Endothelial cell of umbilical vein (primary cell): ENCODE data around the gene USP47. TPM values are rescaled to one million over a fixed set of nuclear protein-coding genes. Genes with fewer than 3 reads are reported as not detected.
A peak's percentile ranks its signal among the peaks of the same experiment; 100 is the strongest.

ENCODE experiments used
- BruUV-seq: library from RNA; stranded (reverse); fragments of 400-500 nt; replicated peaks from 2 replicates; lab custom pipeline; 2021; lab: Mats Ljungman, UMichigan
- CTCF ChIA-PET: fragments of 300-600, 350-600 bp; sonication (Branson Sonifier 250); formaldehyde crosslinking; loops from one replicate; lab custom pipeline; 2021; ENCODE audit warnings: antibody characterized with exemption, inconsistent platforms; lab: Charles Lee
- POLR2A ChIA-PET: fragments of 300-600, 350-600 bp; sonication (Branson Sonifier 250); formaldehyde crosslinking; loops from one replicate; lab custom pipeline; 2021; ENCODE audit warnings: antibody characterized with exemption, inconsistent platforms; lab: Charles Lee
- DNase-seq: peaks from one replicate; pipeline ENCODE4 v3.0.0-alpha.2; 2011; ENCODE audit warnings: low read depth, low spot score
- FAIRE-seq: peaks from 2 replicates; lab custom pipeline; 2011; peaks lifted over from hg19 to GRCh38; lab: Jason Lieb, UNC
- H2AFZ ChIP-seq: 2 replicates; pipeline ENCODE4 v1.6.0; 2012; ENCODE audit warnings: low read depth, low read length, control low read depth, inconsistent platforms
- H3K27ac ChIP-seq: 2 replicates; pipeline ENCODE4 v1.5.1; 2011; ENCODE audit warnings: low read depth, mild to moderate bottlenecking, control low read depth, low read length, moderate library complexity; ENCODE audit not compliant: insufficient read depth
- H3K27me3 ChIP-seq, 2 experiments: 2 replicates each; pipeline versions ENCODE4 v1.6.0 to v1.6.1; 2011; ENCODE audit warnings: low read length in 2 of 2, mixed read lengths in 1 of 2; ENCODE audit not compliant: control insufficient read depth in 2 of 2, insufficient read depth in 2 of 2
- H3K36me3 ChIP-seq, 2 experiments: 2 replicates in 1 of 2; 3 replicates in 1 of 2; pipeline ENCODE4 v1.5.1; 2011; ENCODE audit warnings: low read length in 2 of 2, mild to moderate bottlenecking in 1 of 2, moderate library complexity in 1 of 2; ENCODE audit not compliant: control insufficient read depth in 2 of 2, insufficient read depth in 2 of 2; ENCODE audit errors: extremely low read depth in 1 of 2
- H3K4me1 ChIP-seq: 3 replicates; pipeline ENCODE4 v1.5.1; 2011; ENCODE audit warnings: mild to moderate bottlenecking, low read length; ENCODE audit not compliant: control insufficient read depth, insufficient read depth; ENCODE audit errors: extremely low read depth
- H3K4me2 ChIP-seq: 2 replicates; pipeline ENCODE4 v1.6.1; 2011; ENCODE audit warnings: low read length, control low read depth, mixed read lengths; ENCODE audit not compliant: insufficient read depth
- H3K4me3 ChIP-seq, 3 experiments: fragments of 200-600 bp in 1 of 3; sonication (generic), shearing (Covaris generic) in 1 of 3; replicated peaks in 1 of 3; 2 replicates each; pipeline ENCODE4 v1.5.1; 2011 to 2016; ENCODE audit warnings: control low read depth in 3 of 3, low read length in 3 of 3, mild to moderate bottlenecking in 2 of 3, inconsistent platforms in 1 of 3, low read depth in 1 of 3, moderate library complexity in 1 of 3; ENCODE audit not compliant: insufficient read depth in 1 of 3
- H3K79me2 ChIP-seq: 2 replicates; pipeline ENCODE4 v1.6.0; 2012; ENCODE audit warnings: low read length, inconsistent platforms; ENCODE audit not compliant: control insufficient read depth, insufficient read depth
- H3K9ac ChIP-seq: replicated peaks from 2 replicates; pipeline ENCODE3; 2011; ENCODE audit warnings: low read length, control low read depth; ENCODE audit not compliant: insufficient read depth; ENCODE audit errors: extremely low read depth
- H3K9me1 ChIP-seq: replicated peaks from 3 replicates; pipeline ENCODE4 v1.6.0; 2011; ENCODE audit warnings: mild to moderate bottlenecking, low read length; ENCODE audit not compliant: control insufficient read depth, insufficient read depth; ENCODE audit errors: extremely low read depth
- H3K9me3 ChIP-seq: replicated peaks from 2 replicates; pipeline ENCODE4 v1.5.1; 2012; ENCODE audit warnings: low read length, inconsistent platforms; ENCODE audit not compliant: control insufficient read depth, insufficient read depth
- H4K20me1 ChIP-seq: replicated peaks from 2 replicates; pipeline ENCODE3; 2011; ENCODE audit warnings: mild to moderate bottlenecking, low read length; ENCODE audit not compliant: control insufficient read depth, insufficient read depth; ENCODE audit errors: extremely low read depth
- EZH2 ChIP-seq: IDR thresholded peaks from 2 replicates; pipeline ENCODE4 v1.6.1; 2012; ENCODE audit warnings: borderline replicate concordance, low read depth, mild to moderate bottlenecking, moderate library complexity, low read length, inconsistent platforms; ENCODE audit not compliant: severe bottlenecking
- FOS ChIP-seq: IDR thresholded peaks from 2 replicates; pipeline ENCODE4 v1.6.1; 2011; ENCODE audit warnings: mild to moderate bottlenecking, low read length, moderate library complexity, borderline replicate concordance; ENCODE audit not compliant: insufficient read depth
- MYC ChIP-seq: IDR thresholded peaks from one replicate; pipeline ENCODE4 v1.6.1; 2011; ENCODE audit warnings: mild to moderate bottlenecking, low read depth, low read length
- POLR2A ChIP-seq: IDR thresholded peaks from 2 replicates; pipeline ENCODE4 v1.6.1; 2012; ENCODE audit warnings: low read depth, mild to moderate bottlenecking, control low read depth, low read length
- POLR2AphosphoS5 ChIP-seq: IDR thresholded peaks from 2 replicates; pipeline ENCODE4 v1.6.1; 2012; ENCODE audit warnings: low read depth, mild to moderate bottlenecking, control low read depth, low read length, moderate library complexity; ENCODE audit not compliant: insufficient read depth
- dilution Hi-C: fragments of 300-500 bp; cut with MboI; formaldehyde crosslinking; loops from one replicate; pipeline ENCODE4 v1.15.0; 2019; ENCODE audit warnings: low sequenced_read_pairs; ENCODE audit not compliant: extremely low pct_ligation_motif_present
- intact Hi-C: fragments of 100-400 bp; cut with micrococcal nuclease; formaldehyde crosslinking; loops from one replicate; pipeline ENCODE4 v1.10.0; 2022
- polyA plus RNA-seq, 4 experiments: library from polyadenylated mRNA; depleted of rRNA in 3 of 4; stranded (reverse) in 3 of 4; unstranded in 1 of 4; fragments of >200 nt; gene quantifications; 2 replicates each; pipeline versions ENCODE4 v1.2.1 to v1.2.3, GENCODE V29; 2011 to 2012; ENCODE audit warnings: missing spikeins in 1 of 4
- total RNA-seq: library from RNA; stranded (reverse); gene quantifications from 2 replicates; pipeline ENCODE4 v1.2.3, GENCODE V29; 2021
- TF ChIP-seq, protein P1 (sequence below): IDR thresholded peaks from 2 replicates; pipeline ENCODE4 v1.6.1; 2011; ENCODE audit not compliant: insufficient read depth, insufficient read length

USP47 gene
- total and polyA plus RNA-seq, 2 donors (not counting 3 experiments of a cell fraction or from before 2014, with no cell fraction given): 7.8 to 38.0 TPM

DNA sequence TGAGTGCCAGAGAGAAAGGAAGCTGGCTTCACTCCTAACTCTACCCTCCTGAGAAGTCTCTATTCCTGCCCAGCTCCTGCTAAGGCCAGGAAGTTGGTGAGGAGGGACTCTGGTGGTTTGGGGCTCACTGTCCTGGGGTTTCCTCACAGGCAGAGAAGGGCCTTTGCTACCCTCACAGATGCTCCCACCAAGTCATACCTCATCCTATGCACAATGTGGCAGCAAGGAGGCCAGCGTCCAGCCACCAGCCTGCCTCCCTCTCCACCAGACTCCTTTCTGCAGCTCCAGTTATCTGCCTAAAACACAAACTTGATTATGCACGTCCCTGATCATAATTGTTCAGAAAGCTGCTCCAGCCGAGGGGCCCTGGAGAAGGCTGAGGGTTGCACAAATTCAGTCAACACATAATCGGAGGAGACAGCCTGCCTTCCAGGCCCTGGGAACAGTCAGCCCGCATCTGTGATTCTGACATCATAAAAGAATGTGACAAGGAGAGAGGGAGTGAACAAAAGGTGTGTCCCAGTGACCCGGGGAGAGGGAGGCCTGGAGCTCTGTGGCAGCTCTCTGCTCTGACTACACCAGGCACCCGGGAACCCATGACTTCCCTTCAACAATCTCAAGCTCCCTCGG lies 137.8 kb downstream of the USP47 start:
- H3K36me3 ChIP-seq: peaks cover 0 to 2% of the 10 kb centered on the region in 2 experiments
- CTCF ChIA-PET: interaction anchor here (1.1 to 4.0 kb wide), 13 partner anchors 8 to 309 kb away, joined by 3 to 17 read pairs (median 4); partner anchors contain the start of gene DKK3
- DNase-seq (no peak), FAIRE-seq (peak; percentile 67)
- intact Hi-C loops (loop anchor here (1.0 to 10.0 kb wide), 7 partner anchors 8 to 1172 kb away; partner anchors contain the start of gene EIF4G2), dilution Hi-C loops (no loop called here)
- no peaks in the 10 kb centered on the region for H3K27me3 ChIP-seq
- peak overlapping the region; percentile 2 for H2AFZ ChIP-seq
- H3K79me2 ChIP-seq: no peaks in the 10 kb centered on the region
- H3K9me1 ChIP-seq: no peaks in the 10 kb centered on the region
- peak overlapping the region; percentile 25 for H3K9ac ChIP-seq
- POLR2A ChIA-PET: interaction anchor here (1.1 kb wide), 1 partner anchor 9 kb away, joined by 3 read pairs; no protein-coding TSS in a partner anchor
- H3K4me1 ChIP-seq: peaks cover 55% of the 10 kb centered on the region
- peak overlapping the region; percentile 95 for H3K27ac ChIP-seq
- H3K4me3 ChIP-seq: no peak overlapping the region
- TF ChIP-seq FOS (no peak), POLR2A (peak; percentile 20)
- H4K20me1 ChIP-seq: no peaks in the 10 kb centered on the region
- no peaks in the 10 kb centered on the region for H3K9me3 ChIP-seq
- BruUV-seq: TSS peak; percentile 37
- peak overlapping the region; percentile 10 for H3K4me2 ChIP-seq

DNA sequence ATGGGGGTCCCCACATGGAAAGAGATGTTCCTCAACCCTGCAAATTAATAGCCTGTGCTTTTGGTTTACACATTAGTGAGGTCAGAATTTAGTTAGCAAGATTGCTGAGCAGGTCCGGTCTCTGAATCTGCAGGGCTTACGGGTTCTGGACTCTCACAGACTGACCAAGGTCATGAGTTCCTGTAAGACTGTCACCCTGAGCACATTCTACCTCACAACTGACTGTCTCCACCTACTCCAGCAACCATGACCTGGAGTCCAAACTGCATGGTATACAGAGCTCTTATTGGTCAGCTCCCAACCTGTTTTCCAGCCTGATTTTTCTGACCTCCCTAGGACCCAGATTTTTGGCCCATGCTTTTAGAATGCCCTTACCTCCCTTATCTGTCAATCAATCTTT lies 138.4 kb downstream of the USP47 start:
- H3K36me3 ChIP-seq: peaks cover 0 to 2% of the 10 kb centered on the region in 2 experiments
- H3K9me3 ChIP-seq: no peaks in the 10 kb centered on the region
- no peaks in the 10 kb centered on the region for H4K20me1 ChIP-seq
- no peaks in the 10 kb centered on the region for H3K9me1 ChIP-seq
- H3K27ac ChIP-seq: peak overlapping the region; percentile 95
- H3K4me1 ChIP-seq: peaks cover 55% of the 10 kb centered on the region
- H3K9ac ChIP-seq: peak overlapping the region; percentile 12
- dilution Hi-C loops (no loop called here), intact Hi-C loops (no loop called here)
- POLR2A ChIA-PET: interaction anchor here (1.1 kb wide), 1 partner anchor 8 kb away, joined by 3 read pairs; no protein-coding TSS in a partner anchor
- no peak overlapping the region for H3K4me2 ChIP-seq
- TF ChIP-seq, protein P1, sequence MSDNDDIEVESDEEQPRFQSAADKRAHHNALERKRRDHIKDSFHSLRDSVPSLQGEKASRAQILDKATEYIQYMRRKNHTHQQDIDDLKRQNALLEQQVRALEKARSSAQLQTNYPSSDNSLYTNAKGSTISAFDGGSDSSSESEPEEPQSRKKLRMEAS: no peak
- TF ChIP-seq MYC (no peak), POLR2AphosphoS5 (no peak), EZH2 (no peak), POLR2A (no peak)
- no peak for FAIRE-seq
- CTCF ChIA-PET: interaction anchor here (0.9 to 4.0 kb wide), 7 partner anchors 8 to 302 kb away, joined by 3 to 17 read pairs (median 10); partner anchors contain the start of gene DKK3
- no peak overlapping the region for H2AFZ ChIP-seq
- H3K4me3 ChIP-seq: no peak overlapping the region
- no peak for DNase-seq
- H3K27me3 ChIP-seq: no peaks in the 10 kb centered on the region
- BruUV-seq: no TSS peak
- H3K79me2 ChIP-seq: no peaks in the 10 kb centered on the region
